HEK293T (cell line): ENCODE results near the gene LRMDA.

Source experiments
- ARNT ChIP-seq: fragments of 450-650 bp; IDR thresholded peaks from 2 replicates; pipeline ENCODE4 v1.6.1; 2017; ENCODE audit warnings: mild to moderate bottlenecking
- ELF4 ChIP-seq: fragments of 450-650 bp; IDR thresholded peaks from 2 replicates; pipeline ENCODE4 v1.6.1; 2017; ENCODE audit warnings: antibody characterized with exemption
- FOXA1 ChIP-seq: fragments of 450-650 bp; IDR thresholded peaks from 2 replicates; pipeline ENCODE4 v1.6.1; 2016; ENCODE audit warnings: mild to moderate bottlenecking
- FOXK2 ChIP-seq: fragments of 450-650 bp; IDR thresholded peaks from 2 replicates; pipeline ENCODE4 v1.6.1; 2016; ENCODE audit warnings: mild to moderate bottlenecking
- FOXM1 ChIP-seq: fragments of 450-650 bp; IDR thresholded peaks from 2 replicates; pipeline ENCODE4 v1.6.1; 2017; ENCODE audit warnings: mild to moderate bottlenecking, borderline replicate concordance
- L3MBTL2 ChIP-seq: fragments of 450-650 bp; conservative IDR thresholded peaks from 2 replicates; pipeline ENCODE4 v1.6.1; 2016; ENCODE audit warnings: mild to moderate bottlenecking
- SP1 ChIP-seq: fragments of 450-650 bp; IDR thresholded peaks from 2 replicates; pipeline ENCODE4 v1.6.1; 2017
- SUZ12 ChIP-seq: fragments of 450-650 bp; IDR thresholded peaks from 2 replicates; pipeline ENCODE4 v1.6.1; 2016; ENCODE audit warnings: mild to moderate bottlenecking

- TF ChIP-seq FOXM1: no peak
- TF ChIP-seq SUZ12: no peak
- no peak for TF ChIP-seq FOXK2
- no peak for TF ChIP-seq FOXA1
- no peak for TF ChIP-seq L3MBTL2
- TF ChIP-seq SP1: no peak
- TF ChIP-seq ELF4: no peak
- no peak for TF ChIP-seq ARNT
Observed at GRCh38 chr10:75665707-75666106, 234.3 kb downstream of the LRMDA start.
